HG03097 (cell line): ENCODE measurements around the gene SOX10.

Source experiments
- ATAC-seq: cut with Tn5 transposase; IDR thresholded peaks from one replicate; pipeline ENCODE4 v1.9.1; 2021; ENCODE audit not compliant: unreplicated experiment, low FRiP score

The SOX10 gene

DNA sequence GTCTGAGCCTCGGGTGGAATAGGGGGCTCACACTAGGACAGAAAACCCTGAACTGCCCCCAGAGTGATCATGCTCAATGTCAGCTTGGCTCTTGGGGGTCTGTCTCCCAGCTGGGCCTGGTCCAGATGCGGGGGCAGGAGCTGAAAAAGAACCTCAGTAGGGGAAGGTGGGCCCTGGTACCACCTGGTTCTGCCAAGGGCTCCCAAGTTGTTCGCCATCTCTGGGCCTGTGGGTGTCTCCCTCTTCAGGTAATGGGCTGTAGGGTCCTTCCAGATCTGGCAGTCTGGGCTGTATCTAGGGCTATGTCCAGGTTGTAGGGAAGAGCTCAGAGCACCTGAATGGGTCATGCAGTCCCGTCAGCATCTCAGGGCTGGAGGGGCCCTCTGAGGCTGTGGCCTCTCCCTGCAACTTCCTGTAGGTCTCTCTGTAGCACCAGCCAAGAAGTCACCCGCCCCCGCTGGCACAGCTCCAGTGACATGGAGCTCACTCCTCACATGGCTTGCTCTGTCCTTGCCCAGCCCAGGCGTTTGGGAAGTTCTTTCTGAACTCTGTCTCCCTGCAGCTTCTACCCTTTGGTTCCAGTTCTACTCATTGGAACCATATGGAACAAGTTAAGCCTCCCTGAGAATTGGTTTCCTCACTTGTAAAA is 33.0 kb upstream of the SOX10 start:
- ATAC-seq: no peak

- ATAC-seq: no peak
These were observed 32.1 kb upstream of the SOX10 start for GRCh38 chr22:38016182-38017151.

DNA sequence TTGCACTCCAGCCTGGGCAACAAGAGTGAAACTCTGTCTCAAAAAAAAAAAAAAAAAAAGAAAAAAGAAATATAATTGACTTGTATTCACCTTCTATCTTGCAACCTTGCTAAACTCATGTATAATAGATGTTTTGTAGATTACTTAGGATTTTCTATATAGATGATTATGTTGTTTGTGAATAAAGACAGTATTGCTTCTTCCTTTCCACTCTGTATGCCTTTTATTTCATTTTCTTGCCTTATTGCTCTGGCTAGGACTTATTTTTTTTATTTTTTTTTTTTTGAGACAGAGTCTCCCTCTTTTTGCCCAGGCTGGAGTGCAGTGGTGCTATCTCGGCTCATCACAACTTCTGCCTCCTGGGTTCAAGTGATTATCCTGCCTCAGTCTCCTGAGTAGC is 29.7 kb upstream of the SOX10 start:
- no peak for ATAC-seq

- ATAC-seq: no peak
These were observed 28.3 kb upstream of the SOX10 start for GRCh38 chr22:38012604-38013072.

- no peak for ATAC-seq
These were observed 24.8 kb upstream of the SOX10 start for GRCh38 chr22:38009000-38009806.

DNA sequence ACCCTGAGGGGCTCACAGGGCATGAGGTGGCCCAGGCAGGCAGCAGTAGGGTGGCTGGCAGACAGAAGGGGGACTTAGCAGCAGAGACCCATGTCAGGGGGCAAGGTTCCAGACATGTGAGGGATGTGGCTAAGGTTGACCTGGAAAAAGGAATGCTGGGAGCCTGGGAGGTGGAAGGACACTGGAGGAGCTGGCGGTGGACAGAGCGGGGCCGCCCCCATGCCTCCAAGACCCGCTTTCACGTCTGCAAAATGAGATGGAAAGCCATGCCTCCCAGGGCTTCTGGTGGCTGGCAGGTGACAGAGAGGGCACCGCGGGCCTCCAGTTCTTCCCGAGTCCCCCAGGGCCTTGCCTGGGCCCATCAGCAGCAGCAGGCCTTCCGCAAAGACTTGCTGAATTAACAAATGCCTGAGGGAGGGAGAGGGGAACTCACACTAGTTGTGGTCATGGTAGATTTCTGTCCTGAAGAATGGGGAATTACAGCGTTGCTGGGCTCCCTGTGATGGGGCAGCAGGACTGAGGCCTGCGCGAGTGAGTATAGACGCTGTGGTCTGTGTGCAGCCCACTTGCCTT is 23.1 kb upstream of the SOX10 start:
- ATAC-seq: no peak

DNA sequence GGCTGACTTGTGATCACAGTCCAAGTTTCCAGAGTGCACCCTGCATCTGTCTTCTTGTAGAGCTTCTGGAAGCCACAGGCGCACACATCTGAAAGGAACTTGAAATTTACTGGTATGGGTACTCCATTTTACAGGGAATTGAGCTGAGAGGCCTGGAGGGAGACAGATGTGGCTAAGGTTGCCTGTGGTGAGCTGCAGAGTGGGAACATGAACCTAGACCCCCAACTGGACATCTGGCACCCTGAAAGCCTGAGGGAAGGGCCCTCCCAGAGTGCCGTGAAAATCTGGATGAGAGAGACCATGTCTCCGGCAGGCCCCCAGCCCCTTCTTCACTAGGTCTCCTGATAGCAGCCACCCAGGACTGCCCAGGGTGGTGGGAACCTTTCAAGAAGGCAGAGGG is 22.6 kb upstream of the SOX10 start:
- no peak for ATAC-seq

- ATAC-seq: no peak
These were observed 21.6 kb upstream of the SOX10 start for GRCh38 chr22:38005943-38006342.

DNA sequence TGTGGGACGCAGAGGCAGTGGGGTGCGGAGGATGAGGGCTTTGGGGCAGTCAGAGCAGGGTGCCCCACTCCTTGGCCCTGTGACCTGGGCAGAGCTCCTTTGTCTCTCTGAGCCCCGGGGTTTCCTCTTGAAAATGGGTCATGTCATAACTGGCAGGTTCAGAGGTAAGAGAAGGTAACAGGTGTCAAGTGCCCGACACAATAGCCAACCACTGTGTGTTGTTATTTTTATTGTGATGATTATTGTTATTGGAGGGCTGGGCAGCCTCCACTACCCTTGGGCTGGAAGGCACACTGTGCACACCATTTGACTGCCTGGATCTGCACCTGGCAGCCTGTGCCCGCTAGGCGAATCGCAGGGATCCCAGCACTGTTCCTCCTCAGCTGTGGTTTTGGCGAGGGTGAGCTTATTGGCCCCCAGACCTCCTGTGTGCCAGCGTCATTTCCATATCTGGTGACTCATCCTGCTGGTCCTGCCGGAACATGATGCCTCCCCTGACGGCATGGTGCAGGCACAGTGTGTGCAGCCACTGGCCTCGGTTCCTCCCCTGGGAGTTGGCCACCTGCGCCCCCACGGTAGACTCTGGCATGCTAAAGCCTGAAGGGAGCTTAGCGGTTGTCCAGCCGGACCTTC is 15.4 kb upstream of the SOX10 start:
- no peak for ATAC-seq

GRCh38 chr22:37999236-37999635 is 14.9 kb upstream of the SOX10 start:
- no peak for ATAC-seq

DNA sequence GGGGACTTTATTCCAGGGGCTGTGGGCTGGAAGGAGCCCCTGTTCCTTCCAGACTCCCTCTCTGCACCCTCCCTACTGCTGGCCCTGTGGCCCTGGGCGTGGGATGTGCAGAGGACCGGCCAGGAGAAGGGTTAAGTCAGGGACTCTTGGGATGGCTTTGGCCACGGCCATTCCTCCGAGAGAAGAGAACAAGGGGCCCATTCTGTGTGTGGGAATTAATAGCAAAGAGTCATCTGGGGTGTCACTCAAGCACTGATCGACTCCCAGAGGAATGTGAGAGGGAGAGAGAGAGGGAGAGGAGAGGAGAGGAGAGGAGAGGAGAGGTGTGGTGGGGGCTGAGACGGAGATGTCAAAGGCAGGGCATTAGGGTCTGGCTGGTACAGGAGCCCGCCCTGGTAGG is 14.2 kb upstream of the SOX10 start:
- ATAC-seq: no peak

GRCh38 chr22:37996515-37997246 is 12.3 kb upstream of the SOX10 start:
- no peak for ATAC-seq

GRCh38 chr22:37996079-37996478 is 11.7 kb upstream of the SOX10 start:
- ATAC-seq: no peak

DNA sequence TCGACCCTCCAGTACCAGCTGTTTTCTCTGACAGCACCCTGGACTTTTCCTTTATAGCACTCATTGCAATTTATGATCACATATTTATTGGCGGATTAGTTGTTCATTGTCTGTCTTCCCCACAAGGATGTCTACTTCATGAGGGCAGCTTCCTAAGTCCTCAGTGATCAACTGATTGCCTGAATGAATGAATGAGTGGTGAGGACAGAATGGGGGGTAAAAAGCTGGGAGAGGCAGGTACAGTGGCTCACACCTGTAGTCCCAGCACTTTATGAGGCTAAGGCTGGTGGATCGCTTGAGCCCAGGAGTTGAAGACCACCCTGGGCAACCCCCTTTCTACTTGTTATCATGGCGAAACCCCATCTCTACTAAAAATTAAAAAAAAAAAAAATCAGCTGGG is 11.1 kb upstream of the SOX10 start:
- ATAC-seq: no peak

DNA sequence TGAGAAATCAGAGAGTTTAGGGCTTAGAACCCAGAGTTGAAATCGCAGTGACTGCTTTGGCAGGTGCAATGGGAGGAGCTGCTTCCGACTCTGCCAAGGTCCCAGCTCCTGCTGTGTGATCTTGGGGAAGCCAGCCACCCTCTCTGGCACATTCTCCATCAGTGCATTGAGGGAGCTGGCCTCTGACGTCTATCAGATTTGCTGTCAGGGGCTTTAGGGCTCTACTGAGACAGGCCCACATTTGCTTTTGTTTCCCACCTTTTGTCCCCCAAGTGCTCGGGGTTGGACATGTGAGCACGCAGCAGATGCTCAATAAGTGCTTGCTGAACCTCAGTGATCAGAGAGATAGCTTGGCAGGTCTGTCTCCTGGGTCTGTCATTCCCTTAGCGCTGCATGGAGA is 10.6 kb upstream of the SOX10 start:
- ATAC-seq: no peak

GRCh38 chr22:37994049-37994448 is 9.7 kb upstream of the SOX10 start:
- no peak for ATAC-seq

GRCh38 chr22:37991731-37992442 is 7.5 kb upstream of the SOX10 start:
- ATAC-seq: no peak

DNA sequence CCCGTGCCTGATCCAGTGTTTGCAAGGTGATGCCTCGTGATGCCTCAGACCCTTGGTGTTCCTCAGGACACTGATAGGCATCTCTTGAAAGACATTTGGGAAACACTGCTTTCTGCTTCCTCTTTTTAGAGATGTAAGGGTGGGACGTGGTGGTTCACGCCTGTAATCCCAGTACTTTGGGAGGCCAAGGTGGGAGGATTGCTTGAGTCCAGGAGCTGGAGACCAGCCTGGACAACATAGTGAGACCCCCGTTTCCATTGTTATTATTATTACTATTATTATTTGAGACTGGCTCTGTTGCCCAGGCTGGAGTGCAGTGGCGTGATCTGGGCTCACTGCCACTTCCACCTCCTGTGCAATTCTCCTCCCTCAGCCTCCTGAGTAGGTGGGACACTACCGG is 6.5 kb upstream of the SOX10 start:
- ATAC-seq: no peak

- ATAC-seq: no peak
These were observed 5.9 kb upstream of the SOX10 start for GRCh38 chr22:37990301-37990700.
